ENCODE measurements around the gene BPIFB1.

The BPIFB1 gene

GRCh38 chr20:33320006-33320405 lies 37.0 kb downstream of the BPIFB1 start:
- H3K36me3 Mint-ChIP-seq, result no peaks in the 10 kb centered on the region
- no peak overlapping the region for H3K27ac Mint-ChIP-seq
- peaks cover 68% of the 10 kb centered on the region for H3K27me3 Mint-ChIP-seq
- no peak for ATAC-seq
- no peak overlapping the region for H3K4me3 Mint-ChIP-seq
- H3K4me1 Mint-ChIP-seq, result no peaks in the 10 kb centered on the region
- no peaks in the 10 kb centered on the region for H3K9me3 Mint-ChIP-seq

GRCh38 chr20:33322456-33322855 lies 39.4 kb downstream of the BPIFB1 start:
- no peak overlapping the region for H3K4me3 Mint-ChIP-seq
- no peaks in the 10 kb centered on the region for H3K36me3 Mint-ChIP-seq
- H3K27ac Mint-ChIP-seq, result no peak overlapping the region
- ATAC-seq, result no peak
- H3K27me3 Mint-ChIP-seq, result peaks cover 72% of the 10 kb centered on the region
- no peaks in the 10 kb centered on the region for H3K4me1 Mint-ChIP-seq
- H3K9me3 Mint-ChIP-seq, result no peaks in the 10 kb centered on the region

GRCh38 chr20:33323236-33323635 lies 40.2 kb downstream of the BPIFB1 start:
- ATAC-seq, result no peak
- Mint-ChIP-seq H3K27me3 (peaks cover 73% of the 10 kb centered on the region), H3K9me3 (no peaks in the 10 kb centered on the region), H3K4me3 (no peak overlapping the region), H3K4me1 (no peaks in the 10 kb centered on the region), H3K27ac (no peak overlapping the region), H3K36me3 (no peaks in the 10 kb centered on the region)

DNA sequence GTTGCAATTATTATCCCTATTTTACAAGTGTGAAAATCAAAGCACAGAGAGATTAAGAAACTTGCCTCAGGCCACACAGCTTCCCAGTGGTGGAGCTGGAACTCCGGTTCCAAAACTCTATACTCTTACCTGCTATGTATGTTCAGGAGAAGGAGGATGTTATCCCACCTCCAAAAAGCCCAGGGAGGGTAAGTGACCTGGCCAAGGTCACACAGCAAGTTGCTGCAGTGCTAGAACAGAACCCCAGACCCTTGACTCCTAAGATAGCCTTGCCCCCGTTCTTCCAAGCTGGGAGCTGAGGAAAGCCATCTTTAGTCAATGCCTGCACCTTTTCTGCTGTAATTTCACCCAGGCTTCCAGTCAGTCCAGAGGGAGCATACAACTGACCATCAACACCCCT lies 42.3 kb downstream of the BPIFB1 start:
- Mint-ChIP-seq H3K36me3 (no peaks in the 10 kb centered on the region), H3K9me3 (no peaks in the 10 kb centered on the region), H3K27me3 (peaks cover 77% of the 10 kb centered on the region), H3K4me3 (no peak overlapping the region), H3K4me1 (no peaks in the 10 kb centered on the region), H3K27ac (no peak overlapping the region)
- no peak for ATAC-seq

DNA sequence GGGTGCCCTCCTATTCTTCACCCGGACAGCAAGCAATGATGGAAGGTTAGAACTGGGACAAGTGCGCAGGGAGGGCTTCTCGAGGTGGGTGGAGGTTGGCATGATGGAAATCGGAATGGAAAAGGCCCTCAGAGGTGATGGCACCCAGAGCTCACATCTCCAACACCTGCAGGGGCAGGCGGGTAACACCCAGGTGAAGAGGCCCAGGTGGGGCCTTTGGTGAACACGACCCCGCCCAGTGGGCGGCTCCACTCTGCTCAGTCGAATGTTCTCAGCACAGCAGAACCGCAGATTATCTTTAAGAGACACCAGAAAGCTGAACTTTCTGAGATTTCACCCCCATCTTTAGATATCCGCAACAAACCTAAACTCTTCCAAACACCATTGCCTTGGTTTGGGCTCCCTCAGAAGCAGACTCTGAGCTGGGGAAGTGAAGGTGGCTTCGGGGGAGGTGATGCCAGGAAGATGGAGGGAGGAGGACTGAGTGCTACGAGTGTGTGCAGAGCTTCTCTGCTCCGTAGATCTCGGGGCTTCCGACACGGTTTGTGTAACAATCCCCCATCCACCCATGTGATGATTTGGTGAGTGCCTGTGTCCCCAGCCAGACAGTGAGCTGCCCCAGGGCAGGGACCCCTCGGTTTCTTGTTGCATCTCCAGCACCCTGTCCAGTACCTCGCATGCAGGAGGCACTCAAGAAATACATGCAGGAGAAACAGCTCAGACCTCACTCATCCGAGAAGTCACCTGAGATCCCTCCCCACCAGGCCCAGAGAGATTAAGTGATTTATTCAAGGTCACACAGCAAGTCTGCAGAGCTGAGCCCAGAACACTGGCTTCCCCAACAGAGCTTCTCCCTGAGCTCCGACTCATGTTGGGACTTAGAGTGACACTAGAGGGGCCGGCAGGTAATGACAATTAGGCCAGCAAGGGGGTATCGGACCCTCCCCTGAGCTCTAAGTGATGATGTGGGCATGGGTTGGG lies 45.4 kb downstream of the BPIFB1 start:
- Mint-ChIP-seq H3K9me3 (no peaks in the 10 kb centered on the region), H3K27ac (no peak overlapping the region), H3K4me3 (no peak overlapping the region), H3K27me3 (peaks cover 58% of the 10 kb centered on the region), H3K36me3 (no peaks in the 10 kb centered on the region), H3K4me1 (no peaks in the 10 kb centered on the region)
- ATAC-seq, result no peak

DNA sequence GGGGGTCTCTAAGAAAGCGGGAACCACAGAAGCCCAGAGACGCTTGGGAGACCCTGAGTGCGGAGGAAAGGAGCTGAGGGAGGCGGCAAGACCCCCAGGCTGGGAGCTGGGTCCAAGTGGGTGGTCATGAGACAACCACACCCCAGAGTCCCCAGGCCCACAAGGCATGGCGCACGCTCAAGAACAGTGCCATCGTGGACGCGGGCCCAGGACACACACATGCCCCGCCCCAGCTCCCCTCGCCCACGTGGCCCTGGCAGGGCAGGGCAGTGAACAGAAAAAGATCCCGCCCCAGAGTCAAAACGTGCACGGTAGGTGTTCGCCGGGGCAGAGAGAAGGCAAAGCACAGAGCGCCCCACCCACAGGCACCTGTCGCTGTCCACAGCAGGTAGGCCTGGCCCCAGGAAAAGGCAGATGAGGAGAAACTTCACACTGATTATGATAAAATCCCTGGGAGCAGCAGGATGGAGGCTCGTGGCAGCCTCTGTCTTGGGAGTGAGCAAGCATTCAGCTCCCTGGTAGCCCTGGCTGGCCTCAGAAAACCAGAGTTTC lies 50.0 kb downstream of the BPIFB1 start:
- no peak overlapping the region for H3K27ac Mint-ChIP-seq
- H3K4me3 Mint-ChIP-seq, result no peak overlapping the region
- peaks cover 35% of the 10 kb centered on the region for H3K27me3 Mint-ChIP-seq
- peaks cover 11% of the 10 kb centered on the region for H3K4me1 Mint-ChIP-seq
- ATAC-seq, result no peak
- no peaks in the 10 kb centered on the region for H3K36me3 Mint-ChIP-seq
- H3K9me3 Mint-ChIP-seq, result peaks cover 5% of the 10 kb centered on the region

DNA sequence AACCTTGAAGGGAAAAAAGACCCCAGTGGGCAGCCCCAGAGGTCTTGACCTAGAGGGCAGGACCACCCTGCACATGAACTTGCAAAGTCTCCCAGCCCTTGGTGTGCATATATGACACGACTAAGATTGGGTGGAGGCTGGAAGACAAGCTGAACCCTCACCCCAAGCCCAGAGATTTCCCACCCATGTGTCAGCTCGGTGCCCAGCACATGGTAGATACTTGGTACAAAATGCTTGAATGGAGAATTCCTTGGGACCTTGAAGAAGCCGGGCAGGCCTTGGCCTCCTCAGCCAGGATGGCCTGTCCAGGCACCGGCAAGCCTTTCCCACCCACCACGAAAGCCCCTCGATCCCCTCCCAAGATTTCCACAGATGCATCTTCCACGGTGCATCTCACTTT lies 50.6 kb downstream of the BPIFB1 start:
- Mint-ChIP-seq H3K4me3 (no peak overlapping the region), H3K27me3 (peaks cover 28% of the 10 kb centered on the region), H3K9me3 (peaks cover 5% of the 10 kb centered on the region), H3K4me1 (peaks cover 16% of the 10 kb centered on the region), H3K27ac (no peak overlapping the region), H3K36me3 (no peaks in the 10 kb centered on the region)
- ATAC-seq, result no peak

DNA sequence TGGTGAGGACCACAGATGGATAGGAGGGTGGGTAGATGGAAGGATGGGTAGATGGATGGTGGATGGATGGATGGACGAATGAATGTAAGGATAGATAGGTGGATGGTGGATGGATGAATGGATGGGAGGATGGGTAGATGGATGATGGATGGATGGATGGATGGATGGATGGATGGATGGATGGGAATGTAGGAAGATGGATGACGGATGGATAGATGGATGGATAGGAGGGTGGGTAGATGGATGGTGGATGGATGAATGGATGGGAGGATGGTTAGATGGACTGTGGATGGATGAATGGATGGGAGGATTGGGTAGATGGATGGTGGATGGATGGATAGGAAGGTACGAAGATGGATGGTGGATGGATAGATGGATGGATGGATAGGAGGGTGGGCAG lies 51.1 kb downstream of the BPIFB1 start:
- Mint-ChIP-seq H3K36me3 (no peaks in the 10 kb centered on the region), H3K9me3 (peaks cover 5% of the 10 kb centered on the region), H3K4me1 (peaks cover 16% of the 10 kb centered on the region), H3K27ac (no peak overlapping the region), H3K4me3 (no peak overlapping the region), H3K27me3 (peaks cover 23% of the 10 kb centered on the region)
- ATAC-seq, result no peak

DNA sequence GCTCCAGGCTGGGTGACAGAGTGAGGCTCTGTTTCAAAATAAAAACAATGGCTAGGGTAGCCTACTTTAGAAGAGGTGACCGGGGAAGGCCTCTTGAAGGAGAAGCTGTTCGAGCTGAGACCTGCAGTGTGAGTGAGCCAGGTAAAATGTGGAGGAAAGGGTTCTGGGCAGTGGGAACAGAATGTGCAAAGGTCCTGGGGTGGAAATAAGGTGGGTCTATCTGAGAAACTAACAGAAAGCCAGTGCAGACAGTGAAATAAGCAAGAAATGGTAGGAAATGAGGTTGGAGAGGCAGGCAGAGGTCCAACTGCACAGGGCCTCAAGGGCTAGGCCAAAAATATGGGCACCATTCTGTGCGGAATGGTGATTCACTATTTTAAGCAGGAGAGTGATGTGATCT lies 53.4 kb downstream of the BPIFB1 start:
- Mint-ChIP-seq H3K27ac (no peak overlapping the region), H3K9me3 (peaks cover 5% of the 10 kb centered on the region), H3K36me3 (no peaks in the 10 kb centered on the region), H3K4me1 (peaks cover 16% of the 10 kb centered on the region), H3K27me3 (peaks cover 21% of the 10 kb centered on the region), H3K4me3 (no peak overlapping the region)
- no peak for ATAC-seq

DNA sequence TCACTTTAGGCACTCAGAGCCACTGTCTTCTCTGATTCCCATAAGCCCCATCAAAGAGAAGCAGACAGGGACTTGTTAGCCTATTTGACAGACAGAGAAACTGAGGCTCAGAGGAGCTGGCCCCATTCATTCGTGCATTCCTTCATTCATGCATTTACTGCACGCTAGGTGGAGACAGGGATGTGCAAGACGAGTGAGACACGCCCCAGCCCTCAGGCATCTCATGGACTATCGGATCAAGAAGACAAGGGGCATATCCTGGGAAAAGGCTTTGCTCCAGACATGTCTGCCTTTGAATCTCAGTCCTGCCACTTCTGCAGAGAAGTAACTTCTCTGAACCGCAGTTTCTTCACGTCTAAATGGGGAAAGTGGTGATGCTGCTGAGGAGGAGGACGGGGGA lies 54.1 kb downstream of the BPIFB1 start:
- Mint-ChIP-seq H3K27me3 (peaks cover 21% of the 10 kb centered on the region), H3K27ac (peak overlapping the region; percentile 64), H3K36me3 (no peaks in the 10 kb centered on the region), H3K4me3 (peak overlapping the region; percentile 25), H3K4me1 (peaks cover 16% of the 10 kb centered on the region), H3K9me3 (peaks cover 5% of the 10 kb centered on the region)
- no peak for ATAC-seq

DNA sequence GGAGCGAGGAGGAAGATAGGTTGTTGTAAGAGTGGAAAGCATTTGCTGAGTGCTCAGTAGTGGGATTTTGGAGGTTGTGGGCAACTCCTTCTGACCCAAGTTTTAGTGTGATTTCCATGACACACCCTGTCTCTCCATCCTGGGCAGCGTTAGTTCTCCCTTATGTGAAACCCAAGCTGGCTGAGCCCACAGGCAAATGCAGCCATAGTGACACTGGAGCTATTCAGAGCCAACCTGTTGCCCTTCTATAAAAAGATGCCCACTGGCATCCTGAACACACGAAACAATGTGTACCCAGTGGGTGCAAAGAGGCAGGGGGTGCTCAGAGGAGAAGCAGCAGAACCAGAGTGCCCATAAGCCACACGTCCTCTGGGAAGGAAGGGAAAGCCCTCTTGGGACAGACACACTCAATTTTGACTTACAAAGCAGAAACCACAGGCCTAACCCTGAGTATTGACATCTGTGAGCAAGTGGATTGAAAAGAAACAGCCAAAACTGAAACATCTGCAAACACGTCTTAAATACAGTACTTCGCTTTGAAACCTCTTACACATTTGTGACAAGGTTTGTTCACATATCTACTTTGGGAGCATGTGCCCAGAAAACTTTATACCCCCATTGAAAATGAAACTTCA lies 54.6 kb downstream of the BPIFB1 start:
- Mint-ChIP-seq H3K27me3 (peaks cover 16% of the 10 kb centered on the region), H3K36me3 (no peaks in the 10 kb centered on the region), H3K9me3 (peaks cover 5% of the 10 kb centered on the region), H3K27ac (peak overlapping the region; percentile 64), H3K4me1 (peaks cover 16% of the 10 kb centered on the region), H3K4me3 (peak overlapping the region; percentile 42)
- ATAC-seq, result peak; percentile 61

DNA sequence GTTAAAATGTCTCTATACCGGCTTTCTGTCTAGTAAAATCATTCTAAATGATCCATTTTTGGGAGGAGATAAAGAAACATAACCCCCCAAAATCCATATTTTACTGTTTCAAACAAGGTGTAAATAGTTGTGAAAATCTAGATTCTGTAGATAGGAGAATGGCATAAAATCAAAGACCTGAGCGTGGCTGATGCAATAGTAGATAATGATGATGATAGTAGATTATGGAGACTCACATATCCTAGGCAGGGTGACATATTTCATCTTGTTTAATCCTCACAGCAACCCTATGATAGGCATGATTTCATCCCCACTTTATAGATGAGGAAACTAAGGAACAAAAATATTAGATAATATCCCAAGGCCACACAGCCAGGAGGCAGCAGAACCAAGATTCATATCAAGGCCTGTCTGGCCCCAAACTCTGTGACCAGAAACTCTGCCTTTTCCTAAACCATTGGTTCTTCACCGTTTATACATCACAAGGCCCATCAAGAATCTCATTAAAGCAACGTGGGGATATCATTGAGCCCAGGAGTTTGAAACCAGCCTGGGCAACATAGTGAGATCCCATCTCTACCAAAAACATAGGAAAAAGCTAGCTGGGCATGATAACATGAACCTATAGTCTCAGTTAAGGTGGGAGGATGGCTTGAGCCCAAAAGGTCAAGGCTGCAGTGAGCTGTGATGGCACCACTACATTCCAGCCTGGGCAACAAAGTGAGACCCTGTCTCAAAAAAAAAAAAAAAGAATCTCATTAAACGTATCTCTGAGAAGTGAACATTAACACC lies 55.6 kb downstream of the BPIFB1 start:
- peaks cover 9% of the 10 kb centered on the region for H3K27me3 Mint-ChIP-seq
- H3K4me1 Mint-ChIP-seq, result peaks cover 16% of the 10 kb centered on the region
- no peak overlapping the region for H3K4me3 Mint-ChIP-seq
- H3K9me3 Mint-ChIP-seq, result peaks cover 5% of the 10 kb centered on the region
- no peak for ATAC-seq
- H3K36me3 Mint-ChIP-seq, result no peaks in the 10 kb centered on the region
- H3K27ac Mint-ChIP-seq, result peak overlapping the region; percentile 64

DNA sequence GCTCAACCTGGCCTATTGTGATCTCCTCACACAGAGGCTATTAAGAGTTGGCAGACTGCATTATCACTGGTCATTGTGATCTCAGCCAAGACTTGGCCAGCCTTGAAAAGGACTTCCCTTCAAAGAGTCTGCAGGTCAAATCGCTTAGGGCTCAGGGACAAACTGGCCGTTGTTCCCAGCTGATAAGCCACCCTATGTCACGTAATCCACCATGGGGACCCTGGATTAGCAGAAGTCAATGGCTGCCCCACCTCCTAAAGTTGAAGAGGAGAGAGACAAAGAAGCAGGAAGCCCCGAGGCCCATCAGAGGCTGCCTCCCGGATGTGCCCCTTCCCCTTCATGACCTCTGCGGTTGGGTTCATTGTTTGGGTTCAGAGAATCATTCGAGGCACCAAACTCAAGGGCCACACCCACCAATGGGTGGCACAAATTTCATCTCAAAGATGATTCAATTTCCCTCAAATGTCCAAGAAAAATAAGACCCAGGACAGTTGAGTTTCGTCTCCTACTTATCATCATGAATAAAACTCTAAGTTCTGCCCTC lies 56.6 kb downstream of the BPIFB1 start:
- H3K4me3 Mint-ChIP-seq, result no peak overlapping the region
- peaks cover under 1% of the 10 kb centered on the region for H3K27me3 Mint-ChIP-seq
- no peaks in the 10 kb centered on the region for H3K36me3 Mint-ChIP-seq
- no peak overlapping the region for H3K27ac Mint-ChIP-seq
- H3K9me3 Mint-ChIP-seq, result no peaks in the 10 kb centered on the region
- no peak for ATAC-seq
- H3K4me1 Mint-ChIP-seq, result peaks cover 16% of the 10 kb centered on the region

- Mint-ChIP-seq H3K4me1 (no peaks in the 10 kb centered on the region), H3K36me3 (no peaks in the 10 kb centered on the region), H3K9me3 (no peaks in the 10 kb centered on the region), H3K4me3 (no peak overlapping the region), H3K27ac (no peak overlapping the region), H3K27me3 (no peaks in the 10 kb centered on the region)
- ATAC-seq, result no peak
Observed at GRCh38 chr20:33343521-33343920, 60.5 kb downstream of the BPIFB1 start.

DNA sequence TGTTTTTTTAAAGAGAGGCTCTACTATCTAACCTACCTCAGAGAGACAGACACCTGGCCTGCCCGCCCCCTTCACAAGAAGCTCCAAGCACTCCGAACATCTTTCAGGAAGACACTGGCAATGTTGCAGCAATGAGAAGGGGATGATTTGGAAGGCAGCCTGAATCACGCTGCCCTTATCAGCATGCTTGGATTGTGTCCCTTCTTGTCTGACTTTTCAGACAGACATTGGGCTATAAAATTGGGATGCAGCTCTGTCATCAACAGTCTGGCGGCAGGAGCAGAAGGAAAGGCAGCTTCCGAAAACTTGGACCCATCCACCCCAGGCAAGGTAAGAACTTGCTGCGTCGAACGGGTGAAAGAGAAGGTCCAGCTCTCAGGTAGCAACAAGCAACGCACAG lies 62.3 kb downstream of the BPIFB1 start:
- H3K27me3 Mint-ChIP-seq, result no peaks in the 10 kb centered on the region
- H3K4me1 Mint-ChIP-seq, result no peaks in the 10 kb centered on the region
- H3K27ac Mint-ChIP-seq, result no peak overlapping the region
- no peaks in the 10 kb centered on the region for H3K9me3 Mint-ChIP-seq
- peaks cover 15% of the 10 kb centered on the region for H3K36me3 Mint-ChIP-seq
- ATAC-seq, result no peak
- H3K4me3 Mint-ChIP-seq, result no peak overlapping the region
